ENCODE data around the gene FOXO1. TPM values are rescaled to one million over a fixed set of nuclear protein-coding genes. Genes with fewer than 3 reads are reported as not detected.

Gene FOXO1
- total RNA-seq, 1 donor from 2014 or later = 13.2 TPM

GRCh38 chr13:40579535-40579934 is 86.9 kb downstream of the FOXO1 start:
- intact Hi-C loops (cut with micrococcal nuclease) = no loop called here
- TF ChIP-seq CTCF (IDR thresholded peaks at IDR 0.05; ENCODE audit: borderline replicate concordance) = no peak
- no peak overlapping the region for H3K4me3 ChIP-seq

DNA sequence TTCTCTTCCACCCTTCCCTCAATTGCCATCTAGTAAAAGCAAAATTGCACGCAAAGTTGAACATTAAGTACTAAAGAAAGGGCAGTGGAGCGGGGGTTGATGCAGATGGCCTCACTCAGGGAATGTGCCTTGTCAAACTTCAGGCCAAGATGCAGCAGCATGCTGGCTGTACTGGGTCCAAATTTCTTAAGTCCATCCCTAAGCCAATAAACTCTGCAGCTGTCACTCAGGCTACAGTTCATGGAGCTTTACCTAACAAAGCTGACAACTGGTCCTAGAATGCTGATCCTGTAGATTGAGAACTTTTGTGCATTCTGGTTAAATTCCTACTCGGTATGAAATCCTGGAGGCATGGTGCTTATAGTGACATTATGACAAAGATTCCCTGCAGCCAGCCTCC is 88.4 kb downstream of the FOXO1 start:
- intact Hi-C loops (cut with micrococcal nuclease) = no loop called here
- Histone ChIP-seq H3K36me3 (no peaks in the 10 kb centered on the region), H3K9me3 (replicated peaks) (peaks cover 8% of the 10 kb centered on the region), H3K4me3 (no peak overlapping the region), H3K27me3 (ENCODE audit: low read depth) (no peaks in the 10 kb centered on the region), H3K27ac (replicated peaks) (no peak overlapping the region), H3K4me1 (peaks cover 90% of the 10 kb centered on the region)
- no peak for DNase-seq
- TF ChIP-seq CTCF (IDR thresholded peaks at IDR 0.05; ENCODE audit: borderline replicate concordance) = no peak

More at GRCh38 chr13:40579535-40579934, 86.9 kb downstream of the FOXO1 start:
- no peaks in the 10 kb centered on the region for H3K27me3 ChIP-seq (ENCODE audit: low read depth)
- peaks cover 14% of the 10 kb centered on the region for H3K9me3 ChIP-seq (replicated peaks)
- H3K36me3 ChIP-seq = no peaks in the 10 kb centered on the region
- H3K27ac ChIP-seq (replicated peaks) = no peak overlapping the region
- DNase-seq = no peak
- H3K4me1 ChIP-seq = peaks cover 77% of the 10 kb centered on the region

GRCh38 chr13:40576369-40576768 is 90.1 kb downstream of the FOXO1 start:
- TF ChIP-seq CTCF (IDR thresholded peaks at IDR 0.05; ENCODE audit: borderline replicate concordance) = no peak
- Histone ChIP-seq H3K36me3 (no peaks in the 10 kb centered on the region), H3K9me3 (replicated peaks) (no peaks in the 10 kb centered on the region), H3K27me3 (ENCODE audit: low read depth) (no peaks in the 10 kb centered on the region), H3K4me1 (peaks cover 92% of the 10 kb centered on the region), H3K27ac (replicated peaks) (no peak overlapping the region), H3K4me3 (no peak overlapping the region)
- DNase-seq = no peak
- intact Hi-C loops (cut with micrococcal nuclease) = no loop called here

DNA sequence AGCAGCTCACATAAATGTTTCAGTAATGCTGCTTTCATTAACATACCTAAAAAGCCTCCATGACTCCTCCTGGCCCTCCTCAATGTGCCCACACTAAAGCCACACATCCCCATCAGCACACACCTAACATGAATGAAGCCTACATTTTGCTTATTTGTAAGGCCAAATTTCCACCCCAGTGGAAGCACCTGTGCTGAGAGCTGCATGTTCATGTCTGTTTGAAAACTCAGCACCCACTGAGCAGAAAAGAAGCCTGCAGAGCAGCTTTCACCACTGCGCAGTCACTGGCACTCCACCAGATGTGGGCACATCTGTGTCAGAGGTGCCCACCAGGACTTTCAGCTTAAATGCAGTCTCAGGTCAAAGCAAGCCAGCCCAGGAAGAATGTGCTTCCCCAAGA is 93.5 kb downstream of the FOXO1 start:
- Histone ChIP-seq H3K36me3 (no peaks in the 10 kb centered on the region), H3K9me3 (replicated peaks) (no peaks in the 10 kb centered on the region), H3K4me1 (peaks cover 91% of the 10 kb centered on the region), H3K27ac (replicated peaks) (no peak overlapping the region), H3K27me3 (ENCODE audit: low read depth) (no peaks in the 10 kb centered on the region), H3K4me3 (no peak overlapping the region)
- TF ChIP-seq CTCF (IDR thresholded peaks at IDR 0.05; ENCODE audit: borderline replicate concordance) = no peak
- no peak for DNase-seq
- intact Hi-C loops (cut with micrococcal nuclease) = no loop called here

DNA sequence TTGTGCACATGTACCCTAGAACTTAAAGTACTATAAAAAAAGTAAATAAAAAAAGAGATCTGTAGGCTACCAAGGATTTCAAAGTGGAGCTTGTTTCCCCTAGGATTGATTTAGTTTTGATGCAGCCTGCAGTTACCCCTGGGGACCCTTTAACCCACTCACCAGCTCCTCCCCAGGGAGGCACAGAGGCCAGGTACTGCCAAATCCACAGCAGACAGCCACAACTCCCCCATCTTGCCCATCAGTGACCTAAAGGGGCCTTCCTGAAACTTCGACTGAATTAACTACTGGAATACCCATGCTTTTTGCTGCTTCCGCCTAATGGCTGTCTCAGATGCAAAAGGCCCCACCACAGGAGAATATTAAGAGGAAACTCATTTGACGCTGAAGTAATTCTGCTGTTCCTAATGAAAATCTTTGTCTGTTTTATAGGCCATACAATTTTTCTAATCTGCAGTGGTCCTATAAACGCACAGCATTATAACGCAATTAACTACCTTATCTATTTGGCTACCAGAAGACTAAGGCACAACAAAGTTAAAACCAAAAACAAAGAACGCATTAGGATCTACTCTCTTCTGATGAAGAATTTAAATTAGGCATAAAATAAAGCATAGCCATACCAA is 95.0 kb downstream of the FOXO1 start:
- TF ChIP-seq CTCF (IDR thresholded peaks at IDR 0.05; ENCODE audit: borderline replicate concordance) = no peak
- no peaks in the 10 kb centered on the region for H3K27me3 ChIP-seq (ENCODE audit: low read depth)
- H3K4me3 ChIP-seq = no peak overlapping the region
- no peak for DNase-seq
- no peaks in the 10 kb centered on the region for H3K9me3 ChIP-seq (replicated peaks)
- H3K4me1 ChIP-seq = peaks cover 91% of the 10 kb centered on the region
- intact Hi-C loops (cut with micrococcal nuclease) = no loop called here
- H3K27ac ChIP-seq (replicated peaks) = no peak overlapping the region
- no peaks in the 10 kb centered on the region for H3K36me3 ChIP-seq
